Osteocyte (in vitro differentiated cells): ENCODE results near the gene RND1. TPM values are rescaled to one million over a fixed set of nuclear protein-coding genes. Genes with fewer than 3 reads are reported as not detected.

Source experiments
- DNase-seq: peaks from one replicate; pipeline ENCODE4 v3.0.0; 2021; ENCODE audit warnings: mixed read lengths; ENCODE audit not compliant: unreplicated experiment; ENCODE audit errors: extremely low spot score
- H3K27ac Mint-ChIP-seq: one replicate; pipeline ENCODE4 v1.8.0; 2021; ENCODE audit warnings: mild to moderate bottlenecking, mixed read lengths; ENCODE audit not compliant: unreplicated experiment
- H3K27me3 Mint-ChIP-seq: one replicate; pipeline ENCODE4 v1.8.0; 2021; ENCODE audit warnings: mixed read lengths; ENCODE audit not compliant: unreplicated experiment
- H3K36me3 Mint-ChIP-seq: one replicate; pipeline ENCODE4 v1.8.0; 2021; ENCODE audit warnings: mixed read lengths; ENCODE audit not compliant: unreplicated experiment
- H3K4me1 Mint-ChIP-seq: one replicate; pipeline ENCODE4 v1.8.0; 2021; ENCODE audit warnings: mixed read lengths; ENCODE audit not compliant: unreplicated experiment
- H3K4me3 Mint-ChIP-seq: one replicate; pipeline ENCODE4 v1.8.0; 2021; ENCODE audit warnings: mild to moderate bottlenecking, moderate library complexity, mixed read lengths; ENCODE audit not compliant: unreplicated experiment
- H3K9me3 Mint-ChIP-seq: one replicate; pipeline ENCODE4 v1.8.0; 2021; ENCODE audit warnings: mixed read lengths; ENCODE audit not compliant: unreplicated experiment
- CTCF ChIP-seq: fragments of 200-600 bp; sonication (generic); IDR thresholded peaks from 2 replicates; pipeline ENCODE4 v1.5.0; 2021; ENCODE audit warnings: antibody characterized with exemption, mild to moderate bottlenecking, moderate library complexity
- total RNA-seq: library from RNA; stranded (reverse); gene quantifications from 2 replicates; pipeline ENCODE4 v1.2.1, GENCODE V29; 2021

Gene RND1
- total RNA-seq, 1 donor from 2014 or later: 0.89 TPM

DNA sequence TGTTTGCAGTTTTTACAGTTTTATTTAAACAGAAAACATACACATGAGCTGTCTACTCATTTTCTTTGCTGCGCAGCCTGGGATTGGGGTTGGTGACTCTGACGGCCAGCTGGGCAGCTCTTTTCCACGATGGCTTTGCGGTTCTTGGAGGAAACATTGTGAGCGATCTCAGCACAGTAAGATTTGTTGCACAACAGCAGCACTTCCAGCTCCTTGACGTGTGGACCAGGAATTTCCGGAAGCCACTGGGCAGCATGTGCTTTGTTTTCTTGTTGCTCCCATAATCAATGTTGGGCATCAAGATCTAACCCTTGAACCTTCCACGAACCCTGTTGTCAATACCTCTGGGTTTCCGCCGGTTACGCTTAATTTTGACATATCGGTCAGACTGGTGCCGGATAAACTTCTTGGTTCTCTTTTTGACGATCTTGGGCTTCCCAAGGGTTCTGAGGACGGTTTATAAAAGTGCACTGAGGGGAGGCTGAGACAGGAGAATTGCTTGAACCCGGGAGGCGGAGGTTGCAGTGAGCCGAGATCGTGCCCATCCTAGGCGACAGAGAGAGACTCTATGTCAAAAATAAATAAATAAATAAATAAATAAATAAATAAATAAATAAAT, 37.8 kb upstream of the RND1 start:
- H3K9me3 Mint-ChIP-seq: no peaks in the 10 kb centered on the region
- peak overlapping the region; percentile 6 for H3K4me3 Mint-ChIP-seq
- H3K27me3 Mint-ChIP-seq: peaks cover 3% of the 10 kb centered on the region
- H3K27ac Mint-ChIP-seq: no peak overlapping the region
- no peaks in the 10 kb centered on the region for H3K36me3 Mint-ChIP-seq
- DNase-seq: no peak
- TF ChIP-seq CTCF: no peak
- peaks cover 5% of the 10 kb centered on the region for H3K4me1 Mint-ChIP-seq

DNA sequence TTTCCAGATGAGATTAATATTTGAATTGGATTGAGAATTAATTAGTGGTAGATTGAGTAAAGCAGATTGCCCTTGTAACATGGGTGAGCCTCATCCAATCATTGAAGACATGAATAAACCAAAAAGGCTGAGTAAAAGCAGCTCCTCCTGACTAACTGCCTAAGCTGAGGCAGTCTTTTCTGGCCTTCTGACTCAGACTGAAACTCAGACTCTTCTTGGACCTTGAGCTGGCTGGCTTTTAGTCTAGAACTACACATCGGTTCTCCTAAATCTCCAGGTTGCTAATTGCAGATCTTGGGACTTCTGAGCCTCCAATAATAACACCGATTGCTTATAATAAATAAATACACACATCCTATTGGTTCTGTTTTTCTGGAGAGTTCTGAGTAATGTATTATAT, 35.6 kb upstream of the RND1 start:
- Mint-ChIP-seq H3K27ac (no peak overlapping the region), H3K27me3 (peaks cover 14% of the 10 kb centered on the region), H3K4me3 (no peak overlapping the region), H3K9me3 (no peaks in the 10 kb centered on the region), H3K4me1 (peaks cover 5% of the 10 kb centered on the region), H3K36me3 (no peaks in the 10 kb centered on the region)
- TF ChIP-seq CTCF: no peak
- no peak for DNase-seq

DNA sequence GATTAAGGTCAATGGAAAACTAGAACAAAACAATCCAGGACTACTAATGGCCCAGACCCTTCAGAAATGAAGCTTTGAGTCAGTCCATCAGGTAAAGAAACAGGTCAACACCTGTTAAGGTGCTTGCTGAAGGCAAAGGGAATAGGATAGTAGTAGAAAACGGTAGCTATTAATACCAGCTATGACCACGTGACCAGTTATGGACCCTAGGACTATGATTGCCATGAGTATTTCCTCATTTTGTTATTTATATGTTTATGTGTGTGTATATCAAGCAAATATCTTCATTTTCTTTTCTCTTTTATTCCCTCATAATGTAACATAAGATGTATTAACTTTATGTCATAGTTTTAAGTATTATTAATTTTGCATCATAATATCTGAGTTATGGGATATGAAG, 34.0 kb upstream of the RND1 start:
- no peak for TF ChIP-seq CTCF
- Mint-ChIP-seq H3K4me1 (peaks cover 5% of the 10 kb centered on the region), H3K9me3 (no peaks in the 10 kb centered on the region), H3K27me3 (peaks cover 14% of the 10 kb centered on the region), H3K4me3 (no peak overlapping the region), H3K27ac (no peak overlapping the region), H3K36me3 (no peaks in the 10 kb centered on the region)
- no peak for DNase-seq

GRCh38 chr12:48894271-48894670, 28.6 kb upstream of the RND1 start:
- Mint-ChIP-seq H3K27me3 (peaks cover 36% of the 10 kb centered on the region), H3K27ac (no peak overlapping the region), H3K4me3 (no peak overlapping the region), H3K9me3 (no peaks in the 10 kb centered on the region), H3K36me3 (no peaks in the 10 kb centered on the region), H3K4me1 (peaks cover 8% of the 10 kb centered on the region)
- no peak for DNase-seq
- no peak for TF ChIP-seq CTCF

GRCh38 chr12:48890657-48891418, 25.2 kb upstream of the RND1 start:
- Mint-ChIP-seq H3K4me3 (peak overlapping the region; percentile 50), H3K36me3 (no peaks in the 10 kb centered on the region), H3K9me3 (no peaks in the 10 kb centered on the region), H3K27me3 (peaks cover 23% of the 10 kb centered on the region), H3K4me1 (peaks cover 8% of the 10 kb centered on the region), H3K27ac (no peak overlapping the region)
- TF ChIP-seq CTCF: peak; percentile 97
- DNase-seq: peak; percentile 94
